ENCODE results near the gene OLFM1.

DNA sequence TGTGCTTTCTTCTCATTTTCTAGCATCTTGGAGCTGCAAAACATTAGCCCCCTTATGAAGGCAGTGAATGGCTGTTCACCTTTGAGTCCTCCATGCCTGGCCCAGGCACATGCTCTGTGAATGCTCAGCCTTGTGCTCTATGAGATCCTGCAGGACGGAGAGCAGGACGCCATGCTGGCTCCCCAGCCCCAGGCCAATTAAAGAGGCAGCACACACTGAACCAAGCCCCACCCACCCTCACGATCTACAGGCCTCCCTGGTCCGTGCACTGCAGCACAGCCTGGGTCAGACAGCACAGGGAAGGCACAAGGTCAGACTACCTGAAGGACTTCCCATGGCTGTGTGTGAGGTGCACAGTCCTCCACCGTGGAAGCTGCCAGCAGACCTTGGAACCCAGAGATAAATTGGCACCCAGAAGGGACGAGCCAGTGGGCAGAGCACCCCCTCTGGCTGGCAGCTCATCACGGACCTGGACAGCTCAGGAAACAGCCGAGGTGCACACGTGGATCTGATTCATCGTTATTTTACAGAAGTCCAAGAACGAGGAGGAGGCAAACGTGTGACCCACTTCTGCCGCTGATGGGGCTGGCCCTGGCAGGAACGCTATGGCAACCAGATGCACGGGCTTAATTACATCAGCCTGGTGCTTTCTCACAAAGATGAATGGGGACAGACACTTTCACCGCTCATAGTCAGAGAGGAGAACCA is 59.5 kb downstream of the OLFM1 start:
- TF ChIP-seq, protein P1, sequence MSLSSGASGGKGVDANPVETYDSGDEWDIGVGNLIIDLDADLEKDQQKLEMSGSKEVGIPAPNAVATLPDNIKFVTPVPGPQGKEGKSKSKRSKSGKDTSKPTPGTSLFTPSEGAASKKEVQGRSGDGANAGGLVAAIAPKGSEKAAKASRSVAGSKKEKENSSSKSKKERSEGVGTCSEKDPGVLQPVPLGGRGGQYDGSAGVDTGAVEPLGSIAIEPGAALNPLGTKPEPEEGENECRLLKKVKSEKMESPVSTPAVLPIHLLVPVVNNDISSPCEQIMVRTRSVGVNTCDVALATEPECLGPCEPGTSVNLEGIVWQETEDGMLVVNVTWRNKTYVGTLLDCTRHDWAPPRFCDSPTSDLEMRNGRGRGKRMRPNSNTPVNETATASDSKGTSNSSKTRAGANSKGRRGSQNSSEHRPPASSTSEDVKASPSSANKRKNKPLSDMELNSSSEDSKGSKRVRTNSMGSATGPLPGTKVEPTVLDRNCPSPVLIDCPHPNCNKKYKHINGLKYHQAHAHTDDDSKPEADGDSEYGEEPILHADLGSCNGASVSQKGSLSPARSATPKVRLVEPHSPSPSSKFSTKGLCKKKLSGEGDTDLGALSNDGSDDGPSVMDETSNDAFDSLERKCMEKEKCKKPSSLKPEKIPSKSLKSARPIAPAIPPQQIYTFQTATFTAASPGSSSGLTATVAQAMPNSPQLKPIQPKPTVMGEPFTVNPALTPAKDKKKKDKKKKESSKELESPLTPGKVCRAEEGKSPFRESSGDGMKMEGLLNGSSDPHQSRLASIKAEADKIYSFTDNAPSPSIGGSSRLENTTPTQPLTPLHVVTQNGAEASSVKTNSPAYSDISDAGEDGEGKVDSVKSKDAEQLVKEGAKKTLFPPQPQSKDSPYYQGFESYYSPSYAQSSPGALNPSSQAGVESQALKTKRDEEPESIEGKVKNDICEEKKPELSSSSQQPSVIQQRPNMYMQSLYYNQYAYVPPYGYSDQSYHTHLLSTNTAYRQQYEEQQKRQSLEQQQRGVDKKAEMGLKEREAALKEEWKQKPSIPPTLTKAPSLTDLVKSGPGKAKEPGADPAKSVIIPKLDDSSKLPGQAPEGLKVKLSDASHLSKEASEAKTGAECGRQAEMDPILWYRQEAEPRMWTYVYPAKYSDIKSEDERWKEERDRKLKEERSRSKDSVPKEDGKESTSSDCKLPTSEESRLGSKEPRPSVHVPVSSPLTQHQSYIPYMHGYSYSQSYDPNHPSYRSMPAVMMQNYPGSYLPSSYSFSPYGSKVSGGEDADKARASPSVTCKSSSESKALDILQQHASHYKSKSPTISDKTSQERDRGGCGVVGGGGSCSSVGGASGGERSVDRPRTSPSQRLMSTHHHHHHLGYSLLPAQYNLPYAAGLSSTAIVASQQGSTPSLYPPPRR (CRISPR knock-in tag; IDR thresholded peaks at IDR 0.05; ENCODE audit: borderline replicate concordance): no peak
- TF ChIP-seq, protein P2, sequence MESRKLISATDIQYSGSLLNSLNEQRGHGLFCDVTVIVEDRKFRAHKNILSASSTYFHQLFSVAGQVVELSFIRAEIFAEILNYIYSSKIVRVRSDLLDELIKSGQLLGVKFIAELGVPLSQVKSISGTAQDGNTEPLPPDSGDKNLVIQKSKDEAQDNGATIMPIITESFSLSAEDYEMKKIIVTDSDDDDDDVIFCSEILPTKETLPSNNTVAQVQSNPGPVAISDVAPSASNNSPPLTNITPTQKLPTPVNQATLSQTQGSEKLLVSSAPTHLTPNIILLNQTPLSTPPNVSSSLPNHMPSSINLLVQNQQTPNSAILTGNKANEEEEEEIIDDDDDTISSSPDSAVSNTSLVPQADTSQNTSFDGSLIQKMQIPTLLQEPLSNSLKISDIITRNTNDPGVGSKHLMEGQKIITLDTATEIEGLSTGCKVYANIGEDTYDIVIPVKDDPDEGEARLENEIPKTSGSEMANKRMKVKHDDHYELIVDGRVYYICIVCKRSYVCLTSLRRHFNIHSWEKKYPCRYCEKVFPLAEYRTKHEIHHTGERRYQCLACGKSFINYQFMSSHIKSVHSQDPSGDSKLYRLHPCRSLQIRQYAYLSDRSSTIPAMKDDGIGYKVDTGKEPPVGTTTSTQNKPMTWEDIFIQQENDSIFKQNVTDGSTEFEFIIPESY (CRISPR knock-in tag; IDR thresholded peaks at IDR 0.05): no peak
- TF ChIP-seq, protein P3, sequence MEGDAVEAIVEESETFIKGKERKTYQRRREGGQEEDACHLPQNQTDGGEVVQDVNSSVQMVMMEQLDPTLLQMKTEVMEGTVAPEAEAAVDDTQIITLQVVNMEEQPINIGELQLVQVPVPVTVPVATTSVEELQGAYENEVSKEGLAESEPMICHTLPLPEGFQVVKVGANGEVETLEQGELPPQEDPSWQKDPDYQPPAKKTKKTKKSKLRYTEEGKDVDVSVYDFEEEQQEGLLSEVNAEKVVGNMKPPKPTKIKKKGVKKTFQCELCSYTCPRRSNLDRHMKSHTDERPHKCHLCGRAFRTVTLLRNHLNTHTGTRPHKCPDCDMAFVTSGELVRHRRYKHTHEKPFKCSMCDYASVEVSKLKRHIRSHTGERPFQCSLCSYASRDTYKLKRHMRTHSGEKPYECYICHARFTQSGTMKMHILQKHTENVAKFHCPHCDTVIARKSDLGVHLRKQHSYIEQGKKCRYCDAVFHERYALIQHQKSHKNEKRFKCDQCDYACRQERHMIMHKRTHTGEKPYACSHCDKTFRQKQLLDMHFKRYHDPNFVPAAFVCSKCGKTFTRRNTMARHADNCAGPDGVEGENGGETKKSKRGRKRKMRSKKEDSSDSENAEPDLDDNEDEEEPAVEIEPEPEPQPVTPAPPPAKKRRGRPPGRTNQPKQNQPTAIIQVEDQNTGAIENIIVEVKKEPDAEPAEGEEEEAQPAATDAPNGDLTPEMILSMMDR (IDR thresholded peaks at IDR 0.05 in 2 of 3, conservative IDR thresholded peaks at IDR 0.05 in 1 of 3; ENCODE audit: insufficient read depth in 2 of 3, low read depth in 1 of 3, low read length in 3 of 3): no peak
- TF ChIP-seq, protein P4, sequence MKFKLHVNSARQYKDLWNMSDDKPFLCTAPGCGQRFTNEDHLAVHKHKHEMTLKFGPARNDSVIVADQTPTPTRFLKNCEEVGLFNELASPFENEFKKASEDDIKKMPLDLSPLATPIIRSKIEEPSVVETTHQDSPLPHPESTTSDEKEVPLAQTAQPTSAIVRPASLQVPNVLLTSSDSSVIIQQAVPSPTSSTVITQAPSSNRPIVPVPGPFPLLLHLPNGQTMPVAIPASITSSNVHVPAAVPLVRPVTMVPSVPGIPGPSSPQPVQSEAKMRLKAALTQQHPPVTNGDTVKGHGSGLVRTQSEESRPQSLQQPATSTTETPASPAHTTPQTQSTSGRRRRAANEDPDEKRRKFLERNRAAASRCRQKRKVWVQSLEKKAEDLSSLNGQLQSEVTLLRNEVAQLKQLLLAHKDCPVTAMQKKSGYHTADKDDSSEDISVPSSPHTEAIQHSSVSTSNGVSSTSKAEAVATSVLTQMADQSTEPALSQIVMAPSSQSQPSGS (CRISPR knock-in tag; IDR thresholded peaks at IDR 0.05): no peak
- TF ChIP-seq, protein P5, sequence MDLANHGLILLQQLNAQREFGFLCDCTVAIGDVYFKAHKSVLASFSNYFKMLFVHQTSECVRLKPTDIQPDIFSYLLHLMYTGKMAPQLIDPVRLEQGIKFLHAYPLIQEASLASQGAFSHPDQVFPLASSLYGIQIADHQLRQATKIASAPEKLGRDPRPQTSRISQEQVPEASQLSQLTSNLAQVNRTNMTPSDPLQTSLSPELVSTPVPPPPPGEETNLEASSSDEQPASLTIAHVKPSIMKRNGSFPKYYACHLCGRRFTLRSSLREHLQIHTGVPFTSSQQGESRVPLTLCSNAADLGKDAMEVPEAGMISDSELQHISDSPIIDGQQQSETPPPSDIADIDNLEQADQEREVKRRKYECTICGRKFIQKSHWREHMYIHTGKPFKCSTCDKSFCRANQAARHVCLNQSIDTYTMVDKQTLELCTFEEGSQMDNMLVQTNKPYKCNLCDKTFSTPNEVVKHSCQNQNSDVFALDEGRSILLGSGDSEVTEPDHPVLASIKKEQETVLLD (IDR thresholded peaks at IDR 0.05): no peak
- TF ChIP-seq ZNF133 (CRISPR knock-in tag; IDR thresholded peaks at IDR 0.05) (no peak), EP300 (IDR thresholded peaks at IDR 0.05; ENCODE audit: low read length) (no peak), ZKSCAN1 (IDR thresholded peaks at IDR 0.05; ENCODE audit: low read depth, low read length) (no peak), KLF16 (IDR thresholded peaks at IDR 0.05) (no peak), HDGF (IDR thresholded peaks at IDR 0.05) (no peak), ZNF23 (CRISPR knock-in tag; IDR thresholded peaks at IDR 0.05) (no peak)

Measured in K562 (cell line).